GM21381 (cell line): ENCODE results near the gene HDAC1.
A peak's percentile ranks its signal among the peaks of the same experiment; 100 is the strongest.
"Not testable (repeated sequence)": the region's sequence is repeated elsewhere in the genome, so short reads cannot be mapped to it uniquely, and the experiment has no call there.

Experiments used
- ATAC-seq: cut with Tn5 transposase; IDR thresholded peaks from one replicate; pipeline ENCODE4 v1.9.1; 2021; ENCODE audit warnings: mild to moderate bottlenecking, moderate library complexity; ENCODE audit not compliant: unreplicated experiment

HDAC1 gene

DNA sequence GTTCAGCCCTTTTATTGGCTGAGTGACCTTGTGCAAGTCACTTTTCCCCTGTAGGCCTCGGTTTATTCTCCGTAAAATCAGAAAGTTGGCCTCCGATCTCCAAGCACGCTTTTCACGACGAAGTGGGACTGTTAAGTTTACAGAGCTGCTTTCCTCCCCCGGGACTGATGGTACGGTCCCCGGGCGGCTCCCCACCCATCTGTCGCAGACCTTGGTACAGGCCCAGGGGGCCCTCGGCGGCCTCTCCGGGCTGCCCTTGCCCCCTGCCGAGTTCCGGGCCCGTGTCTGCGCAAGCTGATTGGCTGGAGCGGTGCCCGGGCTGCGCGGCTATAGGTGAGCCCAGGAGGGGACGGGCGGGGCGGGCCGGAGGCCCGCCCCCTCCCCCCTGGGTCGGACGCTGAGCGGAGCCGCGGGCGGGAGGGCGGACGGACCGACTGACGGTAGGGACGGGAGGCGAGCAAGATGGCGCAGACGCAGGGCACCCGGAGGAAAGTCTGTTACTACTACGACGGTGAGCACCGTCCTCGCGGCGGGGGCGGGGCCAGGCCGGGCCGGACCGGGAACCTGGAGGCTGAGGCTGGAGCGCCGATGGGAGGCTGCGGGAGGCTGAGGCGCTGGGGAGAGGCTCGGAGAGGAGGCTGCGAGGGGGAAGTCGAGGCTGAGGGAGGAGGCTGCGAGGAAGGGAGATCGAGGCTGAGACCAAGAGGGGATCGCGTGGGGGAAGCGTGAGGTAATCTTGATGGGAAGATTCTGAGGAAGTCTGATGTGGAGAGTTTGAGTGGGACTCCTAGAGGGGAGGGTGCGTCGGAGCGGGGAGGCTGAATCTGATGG lies at the start of gene HDAC1:
Gene HDAC1 (plus strand): TSS at position 376 of the 831 bp plus-strand sequence. CDS start 87 bp downstream, at position 463.
- ATAC-seq: peak; percentile 98

DNA sequence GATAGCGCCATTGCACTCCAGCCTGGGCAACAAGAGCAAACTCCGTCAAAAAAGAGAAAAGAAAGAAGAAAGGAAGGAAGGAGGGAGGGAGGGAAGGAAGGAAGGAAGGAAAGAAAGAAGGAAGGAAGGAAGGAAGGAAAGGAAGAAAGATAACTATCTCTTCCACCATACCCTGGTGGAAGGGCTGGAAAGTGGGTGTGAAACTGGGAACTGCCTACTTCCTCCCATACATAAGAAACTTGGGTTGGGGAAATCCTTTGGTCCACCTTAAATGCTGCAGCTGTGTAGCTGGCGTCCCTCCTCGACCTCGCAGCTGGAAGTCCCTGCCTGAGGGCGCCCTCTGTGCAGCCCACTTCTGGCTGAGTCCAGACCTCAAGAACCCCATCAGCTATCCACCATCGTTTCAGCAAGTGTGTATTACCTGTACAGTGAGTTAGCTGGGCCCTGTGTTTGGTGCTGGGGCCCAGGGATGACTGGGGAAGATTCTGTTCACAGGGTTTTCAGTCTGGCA lies 49.5 kb upstream of the HDAC1 start:
- no peak for ATAC-seq

DNA sequence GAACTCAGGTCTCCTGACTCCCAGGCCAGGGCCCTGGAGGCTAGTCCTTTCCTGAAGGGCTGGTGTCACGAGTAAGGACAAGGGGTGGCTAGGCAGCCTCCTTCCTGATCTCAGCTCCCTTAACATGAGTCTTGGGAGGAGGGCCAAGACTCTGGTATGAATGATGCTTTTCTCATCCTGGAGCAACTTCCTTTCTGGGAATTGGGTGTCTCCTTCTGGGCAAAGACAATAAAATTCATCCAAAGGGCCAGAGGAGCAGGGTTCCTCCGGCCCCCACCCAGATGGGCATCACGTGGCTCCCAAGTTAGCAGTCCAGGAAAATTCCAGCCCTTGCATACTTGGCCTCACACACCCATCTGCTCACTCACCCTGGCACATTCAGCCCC lies 45.0 kb upstream of the HDAC1 start, which contains the start of gene FAM167B:
Gene FAM167B (plus strand): TSS at position 335 of the 386 bp plus-strand sequence. CDS start 200 bp downstream, outside the sequence.
- ATAC-seq: no peak

DNA sequence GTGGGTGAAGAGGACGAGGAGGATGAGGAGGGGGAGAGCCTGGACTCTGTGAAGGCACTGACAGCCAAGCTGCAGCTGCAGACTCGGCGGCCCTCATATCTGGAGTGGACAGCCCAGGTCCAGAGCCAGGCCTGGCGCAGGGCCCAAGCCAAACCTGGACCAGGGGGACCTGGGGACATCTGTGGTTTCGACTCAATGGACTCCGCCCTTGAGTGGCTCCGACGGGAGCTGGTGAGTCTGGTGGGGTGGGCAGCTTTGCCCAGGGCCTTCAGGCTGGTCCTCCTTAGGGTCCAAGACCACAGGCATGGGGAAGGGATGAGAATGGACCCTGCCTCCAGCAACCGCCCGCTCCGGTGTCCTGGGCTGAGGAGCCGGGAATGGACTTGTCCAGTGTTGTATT lies 44.4 kb upstream of the HDAC1 start:
- no peak for ATAC-seq

DNA sequence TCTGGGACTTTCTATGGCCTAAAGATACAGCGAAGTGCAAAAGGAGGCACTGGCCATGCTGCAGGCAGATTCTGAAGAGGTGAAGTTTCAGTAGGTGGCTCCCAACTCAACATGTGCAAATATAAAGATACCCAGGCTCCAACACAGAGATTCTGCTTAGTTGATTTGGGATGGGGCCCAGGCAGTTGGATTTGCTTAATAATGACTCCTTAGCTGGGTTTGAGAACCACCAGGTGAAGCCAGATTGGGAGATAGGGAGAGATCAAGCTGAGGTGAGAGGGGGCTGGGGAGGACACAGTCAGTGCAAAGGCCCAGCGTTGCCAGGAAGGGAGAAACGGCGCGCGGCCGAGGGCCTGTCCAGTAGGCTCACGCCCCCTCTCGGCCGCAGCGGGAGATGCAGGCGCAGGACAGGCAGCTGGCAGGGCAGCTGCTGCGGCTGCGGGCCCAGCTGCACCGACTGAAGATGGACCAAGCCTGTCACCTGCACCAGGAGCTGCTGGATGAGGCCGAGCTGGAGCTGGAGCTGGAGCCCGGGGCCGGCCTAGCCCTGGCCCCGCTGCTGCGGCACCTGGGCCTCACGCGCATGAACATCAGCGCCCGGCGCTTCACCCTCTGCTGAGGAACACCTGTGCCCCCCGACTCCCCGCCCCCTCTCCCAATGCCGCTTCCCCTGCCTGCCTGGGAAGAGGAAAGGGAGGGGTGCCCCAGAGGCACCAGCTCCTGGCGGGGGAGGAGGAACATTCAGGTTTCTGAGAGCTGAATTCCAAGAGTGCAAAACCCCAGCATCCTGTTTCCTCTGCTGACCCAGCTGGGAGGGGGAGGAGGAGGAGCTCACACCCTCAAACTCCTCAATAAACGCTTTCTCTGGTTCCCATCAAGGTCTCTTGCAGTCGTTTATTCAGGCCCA lies 43.6 kb upstream of the HDAC1 start:
- ATAC-seq: no peak

DNA sequence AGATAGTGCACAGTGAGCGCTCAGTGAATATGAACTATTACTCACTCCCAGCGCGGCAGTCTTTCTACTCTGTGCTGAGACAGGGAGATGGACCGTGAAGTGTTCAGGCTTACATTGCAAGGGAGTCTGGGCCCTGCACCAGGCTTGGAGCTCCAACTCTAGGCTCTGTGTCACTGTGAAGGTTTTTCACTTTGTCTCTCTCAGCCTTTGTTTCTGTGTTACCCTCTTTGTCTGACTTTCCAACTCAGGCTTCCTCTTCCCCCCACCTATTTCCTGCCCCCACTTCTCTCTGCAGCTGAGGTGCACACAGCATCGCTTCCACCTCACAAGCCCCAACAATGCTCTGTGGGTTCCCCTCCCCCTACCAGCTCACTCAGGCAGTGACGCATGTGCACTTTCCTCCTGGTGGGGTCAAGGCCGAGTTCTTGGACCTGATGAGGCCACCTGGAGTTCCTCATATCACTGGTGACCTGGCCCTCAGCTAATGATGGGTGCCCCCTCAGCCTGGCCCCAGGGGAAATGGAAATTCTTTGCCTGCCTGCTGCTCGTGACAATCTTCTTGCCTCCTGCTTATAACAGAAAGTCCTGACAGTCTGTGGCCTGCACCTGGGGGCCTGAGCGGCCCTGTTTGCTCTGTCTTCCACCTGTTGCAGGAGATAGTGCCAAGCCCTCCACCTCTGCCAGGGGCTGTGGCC lies 41.9 kb upstream of the HDAC1 start:
- ATAC-seq: no peak

DNA sequence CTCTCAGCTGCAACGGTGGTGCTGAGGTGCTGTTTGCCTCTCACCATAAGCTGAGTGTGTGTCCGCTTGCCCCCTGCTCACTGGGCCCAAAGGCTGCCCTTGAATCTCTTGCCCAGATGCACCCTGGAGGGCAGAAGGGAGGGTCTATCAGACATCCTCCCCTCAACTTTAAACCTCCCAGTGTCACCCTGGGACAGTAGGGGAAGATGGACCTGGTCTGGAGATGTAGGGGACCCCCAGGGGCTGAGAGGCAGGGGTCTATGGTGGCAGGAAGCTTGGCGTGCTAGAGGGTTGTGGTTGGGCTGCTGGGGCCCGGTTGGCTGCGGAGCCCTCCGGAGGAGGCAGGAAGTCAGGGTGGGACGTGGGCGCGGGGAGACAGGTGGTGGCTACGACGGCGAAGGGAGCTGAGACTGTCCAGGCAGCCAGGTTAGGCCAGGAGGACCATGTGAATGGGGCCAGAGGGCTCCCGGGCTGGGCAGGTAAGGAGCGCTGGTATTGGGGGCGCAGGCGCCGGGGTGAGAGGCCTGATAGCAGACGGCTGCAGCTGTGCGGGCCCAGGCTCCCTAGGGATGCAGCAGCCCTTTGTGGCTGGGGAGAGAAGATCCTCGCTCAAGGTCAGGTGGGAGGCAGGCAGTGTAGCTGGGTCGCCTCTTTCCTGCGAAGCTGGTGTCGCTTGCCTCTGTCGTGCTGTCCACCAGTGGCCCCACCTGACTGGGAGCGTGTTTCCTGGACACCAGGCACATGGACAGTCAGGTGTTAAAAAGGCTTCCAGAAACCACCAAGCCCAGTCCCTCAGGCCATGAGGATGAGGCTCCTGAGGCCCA lies 40.8 kb upstream of the HDAC1 start, which contains the start of gene LCK:
Gene LCK (plus strand): TSS at position 373 of the 824 bp plus-strand sequence. CDS start 23,065 bp downstream, outside the sequence.
- ATAC-seq: no peak

DNA sequence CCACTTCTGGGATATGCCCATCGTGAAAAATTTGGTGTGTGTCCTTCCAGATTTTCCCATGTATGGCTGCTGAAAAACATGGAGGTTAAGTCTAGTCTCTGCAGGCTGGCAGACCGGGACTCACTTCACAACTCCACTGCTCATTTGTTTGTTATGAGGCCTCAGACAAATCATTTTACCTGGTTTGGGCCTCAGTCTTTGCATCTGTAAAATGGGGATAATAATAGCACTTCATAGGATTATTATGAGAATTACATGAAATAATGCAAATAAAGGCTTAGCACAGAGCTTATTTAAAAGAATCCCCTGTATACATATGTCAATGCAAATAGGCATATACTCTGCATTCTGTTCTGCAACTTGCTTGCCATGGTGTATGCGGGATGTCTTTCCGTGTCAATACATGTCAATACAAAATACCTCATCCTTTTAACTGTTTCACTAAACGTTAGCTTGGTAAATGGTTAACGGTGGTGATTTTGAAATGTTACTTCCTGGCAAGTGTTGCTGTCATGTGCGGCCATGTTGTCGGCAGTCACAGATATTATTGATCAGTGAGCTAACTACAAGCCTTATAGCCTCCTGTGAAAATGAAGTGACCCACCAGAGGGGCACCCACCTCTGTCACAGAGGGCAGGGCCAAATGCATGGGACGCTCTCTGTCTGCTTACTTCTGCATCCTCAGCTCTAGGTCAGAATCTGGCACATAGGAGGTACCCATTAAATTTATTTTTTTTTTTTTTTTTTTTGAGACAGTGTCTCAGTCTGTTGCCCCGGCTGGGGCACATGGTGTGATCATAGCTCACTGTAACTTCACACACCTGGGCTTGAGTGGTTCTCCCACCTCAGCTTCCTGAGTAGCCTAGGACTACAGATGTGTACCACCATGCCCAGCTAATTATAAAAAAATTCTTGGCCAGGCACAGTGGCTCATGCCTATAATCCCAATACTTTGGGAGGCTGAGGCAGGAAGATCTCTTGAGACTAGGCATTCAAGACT lies 36.5 kb upstream of the HDAC1 start:
- no peak for ATAC-seq

DNA sequence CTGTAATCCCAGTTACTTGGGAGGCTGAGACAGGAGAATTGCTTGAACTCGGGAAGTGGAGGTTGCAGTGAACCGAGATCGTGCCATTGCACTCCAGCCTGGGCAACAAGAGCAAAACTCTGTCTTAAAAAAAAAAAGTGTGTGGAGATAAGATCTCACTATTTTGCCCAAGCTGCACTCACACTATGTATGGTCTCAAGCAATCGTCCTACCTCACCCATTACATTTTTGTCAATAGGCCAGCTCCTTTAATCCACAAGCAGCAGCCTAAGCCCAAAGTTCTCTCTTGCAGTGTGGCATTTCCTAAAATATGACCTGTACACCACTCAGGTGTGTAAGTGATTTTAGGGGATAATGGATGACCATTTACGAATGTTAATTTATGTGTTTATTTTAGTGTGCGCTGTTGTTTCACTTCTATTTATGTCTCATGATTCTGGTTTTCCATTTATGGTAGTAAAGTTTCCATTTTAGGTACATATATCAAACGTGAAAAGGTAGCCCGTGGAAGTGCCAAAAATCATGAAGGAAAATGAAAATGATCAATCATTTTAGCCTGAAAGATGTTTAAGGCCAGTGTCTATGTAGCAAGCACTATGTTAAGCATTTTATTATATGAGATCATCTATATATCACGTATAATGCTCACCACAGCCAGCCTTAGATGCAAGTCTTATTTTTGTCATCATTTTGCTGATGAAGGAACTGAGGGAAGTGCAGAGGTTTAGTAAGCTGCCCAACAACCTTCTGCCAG lies 35.2 kb upstream of the HDAC1 start:
- no peak for ATAC-seq

DNA sequence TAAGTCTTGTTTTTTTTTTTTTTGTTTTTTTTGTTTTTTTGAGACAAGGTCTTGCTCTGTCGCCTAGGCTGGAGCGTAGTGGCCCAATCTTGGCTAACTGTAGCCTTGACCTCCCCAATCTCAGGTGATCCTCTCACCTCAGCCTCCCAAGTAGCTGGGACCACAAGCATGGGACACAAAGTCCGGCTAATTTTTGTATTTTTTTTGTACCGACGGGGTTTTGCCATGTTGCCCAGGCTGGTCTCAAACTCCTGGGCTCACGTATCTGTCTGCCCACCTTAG lies 34.7 kb upstream of the HDAC1 start:
- ATAC-seq: no peak

DNA sequence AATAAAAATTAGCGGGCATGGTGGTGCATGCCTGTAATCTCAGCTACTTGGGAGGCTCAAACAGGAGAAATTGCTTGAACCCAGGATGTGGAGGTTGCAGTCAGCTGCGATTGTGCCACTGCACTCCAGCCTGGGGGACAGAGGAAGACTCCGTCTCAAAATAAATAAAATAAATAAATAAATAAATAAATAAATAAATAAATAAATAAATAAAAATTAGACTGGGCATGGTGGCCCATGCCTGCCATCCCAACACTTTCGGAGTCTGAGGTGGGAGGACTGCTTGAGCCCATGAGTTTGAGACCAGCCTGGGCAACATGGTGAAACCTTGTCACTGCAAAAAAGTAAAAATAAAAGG lies 28.7 kb upstream of the HDAC1 start:
- not testable (repeated sequence) for ATAC-seq

DNA sequence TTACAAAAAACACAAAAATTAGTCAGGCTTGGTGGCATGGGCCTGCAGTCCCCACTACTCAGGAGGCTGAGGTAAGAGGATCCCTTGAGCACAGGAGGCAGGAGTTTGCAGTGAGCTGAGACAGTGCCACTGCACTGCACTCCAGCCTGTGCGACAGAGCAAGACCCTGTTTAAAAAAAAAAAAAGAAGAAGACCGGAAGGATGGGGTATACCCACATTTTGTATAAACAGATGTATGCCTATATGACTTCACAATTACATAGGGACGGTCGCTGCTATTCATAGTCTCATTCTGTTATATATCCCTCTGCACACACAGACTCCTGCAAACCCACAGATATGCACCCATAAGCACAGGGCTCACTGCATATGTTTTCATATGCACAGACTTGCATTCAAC lies 28.1 kb upstream of the HDAC1 start:
- ATAC-seq: no peak

DNA sequence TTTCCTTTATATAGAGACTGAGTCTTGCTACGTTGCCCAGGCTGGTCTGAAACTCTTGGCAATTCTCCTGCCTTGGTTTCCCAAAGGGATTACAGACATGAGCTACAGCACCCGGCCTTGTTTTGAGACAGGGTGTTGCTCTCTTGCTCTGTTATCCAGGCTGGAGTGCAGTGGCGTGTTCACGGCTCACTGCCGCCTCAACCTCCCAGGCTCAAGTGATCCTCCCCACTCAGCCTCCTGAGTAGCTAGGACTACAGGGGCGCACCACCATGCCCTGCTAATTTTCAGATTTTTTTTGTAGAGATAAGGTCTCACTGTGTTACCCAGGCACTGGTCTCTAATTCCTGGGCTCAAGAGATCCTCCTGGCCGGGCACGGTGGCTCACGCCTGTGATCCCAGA lies 26.0 kb upstream of the HDAC1 start:
- no peak for ATAC-seq

DNA sequence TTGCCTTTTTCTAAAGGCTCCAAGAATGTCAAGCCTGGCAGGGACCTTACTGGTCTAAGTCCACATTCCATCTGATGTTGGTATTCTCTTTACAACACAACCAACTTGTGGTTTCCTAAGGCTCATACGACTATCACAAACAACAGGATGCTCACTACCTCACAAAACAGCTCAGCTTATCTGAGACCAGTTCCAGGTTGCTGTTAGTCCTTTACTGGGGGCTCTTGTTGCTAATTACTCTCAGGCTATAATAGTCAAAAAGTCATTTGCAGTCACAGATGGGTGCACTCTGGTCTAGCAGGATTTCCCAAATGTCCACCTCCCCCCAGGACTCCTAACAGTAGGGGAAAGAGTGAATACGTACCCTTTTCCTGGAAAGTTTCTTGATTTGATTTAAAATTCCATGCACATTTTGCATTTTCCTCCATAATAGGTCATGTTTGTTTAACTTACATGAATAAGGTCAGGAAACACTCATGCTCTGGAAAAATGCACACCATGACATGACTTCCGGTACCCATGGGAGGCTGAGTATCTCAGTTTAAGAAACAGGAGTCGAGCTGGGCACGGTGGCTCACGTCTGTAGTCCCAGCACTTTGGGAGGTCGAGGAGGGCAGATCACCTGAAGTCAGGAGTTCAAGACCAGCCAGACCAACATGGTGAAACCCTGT lies 24.8 kb upstream of the HDAC1 start:
- no peak for ATAC-seq

DNA sequence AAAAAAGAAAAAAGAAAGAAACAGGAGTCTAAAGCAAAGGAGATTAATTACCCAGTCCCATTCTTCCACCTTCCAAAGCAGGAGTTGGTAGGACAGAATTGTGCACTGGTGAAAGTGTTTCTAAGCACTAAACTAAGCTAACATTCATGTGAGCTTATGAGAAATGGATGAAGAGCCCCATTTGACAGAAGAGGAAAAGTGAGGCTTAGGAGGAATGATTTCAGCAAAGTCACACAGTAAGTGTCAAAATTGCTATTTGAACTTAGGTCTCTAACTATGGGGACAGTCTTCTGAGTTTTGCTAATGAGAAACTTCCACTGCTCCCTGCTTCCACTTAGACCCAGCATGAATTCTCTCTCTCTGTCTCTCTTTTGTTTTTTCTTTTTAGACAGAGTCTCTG lies 22.1 kb upstream of the HDAC1 start:
- no peak for ATAC-seq

DNA sequence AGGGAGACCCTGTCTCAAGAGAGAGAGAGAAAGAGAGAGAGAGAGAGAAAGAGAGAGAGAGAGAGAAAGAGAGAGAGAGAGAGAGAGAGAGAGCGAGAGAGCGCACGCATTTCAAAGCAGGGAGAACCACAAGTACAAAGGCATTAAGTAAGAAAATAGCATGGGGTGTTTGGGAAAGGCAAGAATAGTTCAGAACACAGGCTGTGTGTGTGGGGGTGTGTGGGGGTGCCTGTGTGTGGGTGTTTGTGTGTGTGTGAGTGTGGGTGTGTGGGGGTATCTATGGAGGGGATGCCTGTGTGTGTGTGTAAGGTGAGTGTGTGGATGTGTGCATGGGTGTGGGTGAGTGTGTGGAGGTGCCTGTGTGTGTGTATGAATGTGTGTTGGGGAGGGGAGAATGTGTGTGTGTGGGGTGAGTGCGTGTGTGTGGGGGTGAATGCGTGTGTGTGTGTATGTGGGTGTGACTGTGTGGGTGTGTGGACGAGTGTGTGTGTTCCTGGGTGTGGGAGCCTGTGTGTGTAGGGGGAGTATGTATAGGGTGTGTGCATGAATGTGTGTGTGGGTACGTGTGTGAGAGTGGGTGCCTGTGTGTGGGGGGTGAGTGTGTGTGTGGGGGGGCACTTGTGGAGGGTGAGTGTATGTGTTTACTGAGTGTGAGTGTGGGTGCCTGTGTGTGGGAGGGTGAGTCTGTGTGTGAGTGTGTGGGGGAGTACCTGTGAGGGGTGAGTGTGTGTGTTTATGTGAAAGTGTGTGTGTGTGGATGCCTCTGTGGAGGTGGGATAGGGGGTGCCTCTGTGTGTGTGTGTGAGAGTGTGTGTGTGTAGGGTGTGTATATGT lies 19.1 kb upstream of the HDAC1 start:
- no peak for ATAC-seq
